Chondrocyte (in vitro differentiated cells): ENCODE measurements around the gene SDHC. TPM values are rescaled to one million over a fixed set of nuclear protein-coding genes. Genes with fewer than 3 reads are reported as not detected.
A peak's percentile ranks its signal among the peaks of the same experiment; 100 is the strongest.
"Not testable (repeated sequence)": the region's sequence is repeated elsewhere in the genome, so short reads cannot be mapped to it uniquely, and the experiment has no call there.

ENCODE experiments used
- DNase-seq: peaks from one replicate; pipeline ENCODE4 v3.0.0; 2021; ENCODE audit warnings: mixed read lengths, low spot score
- H3K27ac Mint-ChIP-seq: one replicate; pipeline ENCODE4 v1.8.0; 2021; ENCODE audit warnings: mild to moderate bottlenecking, moderate library complexity, mixed read lengths; ENCODE audit not compliant: unreplicated experiment
- H3K27me3 Mint-ChIP-seq: 2 replicates; pipeline ENCODE4 v1.8.0; 2021; ENCODE audit warnings: low read depth, mixed read lengths
- H3K36me3 Mint-ChIP-seq: 2 replicates; pipeline ENCODE4 v1.8.0; 2021; ENCODE audit warnings: low read depth, mixed read lengths
- H3K4me1 Mint-ChIP-seq: 2 replicates; pipeline ENCODE4 v1.8.0; 2021; ENCODE audit warnings: low read depth, mild to moderate bottlenecking, mixed read lengths
- H3K4me3 Mint-ChIP-seq: one replicate; pipeline ENCODE4 v1.8.0; 2021; ENCODE audit warnings: mild to moderate bottlenecking, moderate library complexity, mixed read lengths; ENCODE audit not compliant: unreplicated experiment
- H3K9me3 Mint-ChIP-seq: 2 replicates; pipeline ENCODE4 v1.8.0; 2021; ENCODE audit warnings: low read depth, mixed read lengths
- total RNA-seq: library from RNA; stranded (reverse); gene quantifications from 3 replicates; pipeline ENCODE4 v1.2.1, GENCODE V29; 2021
- TF ChIP-seq, protein P1 (sequence below): fragments of 200-600 bp; sonication (generic); IDR thresholded peaks from 2 replicates; pipeline ENCODE4 v1.5.0; 2021; ENCODE audit warnings: antibody characterized with exemption, mild to moderate bottlenecking, moderate library complexity

Gene SDHC
- total RNA-seq, 1 donor from 2014 or later, result 128 TPM

DNA sequence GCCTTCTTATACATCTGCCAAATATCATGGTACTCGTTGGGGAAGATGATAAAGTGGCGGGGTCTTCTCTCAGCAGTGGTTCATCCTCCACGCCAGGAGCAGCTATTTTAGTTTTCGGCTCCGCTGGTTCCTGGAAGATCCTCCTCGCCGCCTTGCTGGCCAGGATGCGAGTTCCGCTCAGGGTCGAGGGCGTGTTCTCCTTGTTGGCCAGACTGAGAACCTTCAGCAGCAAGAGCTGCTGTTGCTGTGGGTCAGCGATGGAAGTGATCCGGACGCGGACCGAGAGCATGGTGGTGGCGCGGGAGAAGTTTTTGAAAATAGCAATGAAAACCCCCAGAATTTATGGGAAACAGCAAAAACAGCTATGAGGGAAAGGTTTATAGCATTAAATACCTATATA lies 64.9 kb downstream of the SDHC start:
- Mint-ChIP-seq H3K27me3 (no peaks in the 10 kb centered on the region), H3K36me3 (no peaks in the 10 kb centered on the region), H3K4me1 (peaks cover 7% of the 10 kb centered on the region), H3K27ac (no peak overlapping the region), H3K9me3 (no peaks in the 10 kb centered on the region), H3K4me3 (peak overlapping the region; percentile 70)
- TF ChIP-seq, protein P1, sequence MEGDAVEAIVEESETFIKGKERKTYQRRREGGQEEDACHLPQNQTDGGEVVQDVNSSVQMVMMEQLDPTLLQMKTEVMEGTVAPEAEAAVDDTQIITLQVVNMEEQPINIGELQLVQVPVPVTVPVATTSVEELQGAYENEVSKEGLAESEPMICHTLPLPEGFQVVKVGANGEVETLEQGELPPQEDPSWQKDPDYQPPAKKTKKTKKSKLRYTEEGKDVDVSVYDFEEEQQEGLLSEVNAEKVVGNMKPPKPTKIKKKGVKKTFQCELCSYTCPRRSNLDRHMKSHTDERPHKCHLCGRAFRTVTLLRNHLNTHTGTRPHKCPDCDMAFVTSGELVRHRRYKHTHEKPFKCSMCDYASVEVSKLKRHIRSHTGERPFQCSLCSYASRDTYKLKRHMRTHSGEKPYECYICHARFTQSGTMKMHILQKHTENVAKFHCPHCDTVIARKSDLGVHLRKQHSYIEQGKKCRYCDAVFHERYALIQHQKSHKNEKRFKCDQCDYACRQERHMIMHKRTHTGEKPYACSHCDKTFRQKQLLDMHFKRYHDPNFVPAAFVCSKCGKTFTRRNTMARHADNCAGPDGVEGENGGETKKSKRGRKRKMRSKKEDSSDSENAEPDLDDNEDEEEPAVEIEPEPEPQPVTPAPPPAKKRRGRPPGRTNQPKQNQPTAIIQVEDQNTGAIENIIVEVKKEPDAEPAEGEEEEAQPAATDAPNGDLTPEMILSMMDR, result no peak
- no peak for DNase-seq

DNA sequence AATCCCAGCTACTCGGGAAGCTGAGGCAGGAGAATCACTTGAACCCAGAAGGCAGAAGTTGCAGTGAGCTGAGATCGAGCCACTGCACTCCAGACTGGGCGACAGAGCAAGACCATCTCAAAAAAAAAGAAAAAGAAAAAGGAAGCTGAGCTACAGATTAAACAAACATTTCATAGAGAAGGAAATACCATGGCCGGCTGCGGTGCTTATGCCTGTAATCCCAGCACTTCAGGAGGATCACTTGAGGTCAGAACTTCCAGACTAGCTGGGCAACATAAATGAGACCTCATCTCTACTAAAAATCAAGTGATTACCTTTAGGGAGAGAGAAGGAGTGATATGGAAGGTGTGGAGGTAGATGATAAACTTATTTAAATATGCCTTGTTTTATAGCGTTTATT lies 67.5 kb downstream of the SDHC start:
- TF ChIP-seq, protein P1, result no peak
- Mint-ChIP-seq H3K27ac (no peak overlapping the region), H3K9me3 (no peaks in the 10 kb centered on the region), H3K4me1 (peaks cover 7% of the 10 kb centered on the region), H3K4me3 (no peak overlapping the region), H3K27me3 (no peaks in the 10 kb centered on the region), H3K36me3 (no peaks in the 10 kb centered on the region)
- DNase-seq, result no peak

DNA sequence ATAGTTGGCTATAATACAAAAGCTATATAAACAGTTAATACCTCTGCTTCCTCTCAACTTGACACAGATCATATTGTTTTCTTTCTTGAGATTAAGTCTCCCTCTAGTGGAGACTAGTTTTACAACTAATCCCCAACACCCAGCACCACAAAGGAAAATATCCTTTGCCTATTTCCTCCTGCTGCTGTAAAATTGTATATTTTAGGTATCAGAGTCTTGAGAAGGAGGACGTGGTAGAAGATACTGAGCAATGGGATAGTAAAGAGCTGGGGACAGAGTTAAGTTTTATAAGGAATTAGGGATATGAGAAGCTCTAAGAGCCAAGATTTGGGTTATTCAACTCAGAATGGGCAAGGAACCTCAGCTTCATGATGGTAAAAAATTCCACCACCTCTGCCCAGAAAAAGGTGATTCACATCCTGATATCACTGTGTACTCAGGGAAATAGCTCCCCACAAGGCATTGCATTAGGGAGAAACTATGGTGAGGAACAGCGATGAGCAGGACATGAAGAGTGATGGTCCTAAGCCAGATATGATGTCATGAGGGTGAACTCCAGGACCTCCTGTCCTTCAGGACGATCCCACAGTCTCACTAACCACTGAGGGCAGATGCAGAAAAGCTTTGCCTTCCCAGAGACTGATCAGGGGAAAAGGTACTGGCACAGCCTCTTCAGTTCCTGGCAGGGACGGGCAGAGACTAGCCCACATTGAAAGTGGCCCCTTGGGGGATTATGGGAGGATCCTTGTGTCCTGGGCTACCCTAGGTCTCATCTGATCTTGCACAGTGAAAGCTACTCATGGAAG lies 68.2 kb downstream of the SDHC start:
- H3K27ac Mint-ChIP-seq, result no peak overlapping the region
- no peaks in the 10 kb centered on the region for H3K9me3 Mint-ChIP-seq
- TF ChIP-seq, protein P1, result peak; percentile 88
- no peak for DNase-seq
- no peaks in the 10 kb centered on the region for H3K27me3 Mint-ChIP-seq
- H3K4me1 Mint-ChIP-seq, result peaks cover 7% of the 10 kb centered on the region
- H3K36me3 Mint-ChIP-seq, result no peaks in the 10 kb centered on the region
- no peak overlapping the region for H3K4me3 Mint-ChIP-seq

DNA sequence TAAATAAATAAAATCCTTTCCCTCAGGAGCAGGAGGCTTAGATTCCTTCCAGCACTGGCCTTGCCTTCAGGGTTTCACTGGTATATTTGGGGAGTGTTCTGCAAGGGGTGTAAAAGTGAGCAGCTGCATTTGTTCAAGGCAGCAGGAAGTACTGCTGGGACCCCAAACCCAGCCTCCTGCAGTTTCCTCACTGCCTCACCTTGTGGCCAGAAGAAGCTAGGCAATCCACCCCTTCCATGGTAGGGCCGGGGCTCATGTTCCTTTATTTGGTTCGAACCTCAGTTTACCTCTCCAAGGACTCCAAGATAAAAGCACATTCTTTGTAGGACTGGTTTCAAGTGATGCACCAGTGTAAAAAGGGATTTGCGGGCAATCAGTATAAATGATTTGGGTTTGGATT lies 74.5 kb downstream of the SDHC start:
- Mint-ChIP-seq H3K4me3 (no peak overlapping the region), H3K27me3 (no peaks in the 10 kb centered on the region), H3K36me3 (no peaks in the 10 kb centered on the region), H3K4me1 (peaks cover 12% of the 10 kb centered on the region), H3K27ac (no peak overlapping the region), H3K9me3 (no peaks in the 10 kb centered on the region)
- TF ChIP-seq, protein P1, result no peak
- no peak for DNase-seq

DNA sequence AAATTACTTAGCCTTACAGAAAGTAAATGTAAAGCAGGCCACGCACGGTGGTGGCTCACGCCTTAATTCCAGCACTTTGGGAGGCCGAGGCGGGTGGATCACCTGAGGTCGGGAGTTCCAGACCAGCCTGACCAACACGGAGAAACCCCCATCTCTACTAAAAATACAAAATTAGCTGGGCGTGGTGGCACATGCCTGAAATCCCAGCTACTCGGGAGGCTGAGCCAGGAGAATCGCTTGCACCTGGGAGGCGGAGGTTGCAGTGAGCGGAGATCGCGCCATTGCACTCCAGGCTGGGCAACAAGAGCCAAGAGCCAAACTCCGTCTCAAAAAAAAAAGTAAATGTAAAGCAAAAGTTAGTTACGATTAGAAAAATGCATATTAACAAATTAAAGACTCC lies 75.0 kb downstream of the SDHC start:
- peak overlapping the region; percentile 98 for H3K27ac Mint-ChIP-seq
- not testable (repeated sequence) for H3K27me3 Mint-ChIP-seq

More for the DNA sequence above, 75.0 kb downstream of the SDHC start:
- H3K4me3 Mint-ChIP-seq, result peak overlapping the region; percentile 90
- not testable (repeated sequence) for H3K36me3 Mint-ChIP-seq, DNase-seq, H3K9me3 Mint-ChIP-seq
- peaks cover 12% of the 10 kb centered on the region for H3K4me1 Mint-ChIP-seq
